ENCODE results near the gene MAGI2. TPM values are rescaled to one million over a fixed set of nuclear protein-coding genes. Genes with fewer than 3 reads are reported as not detected.

The MAGI2 gene
- total and polyA plus RNA-seq, 8 donors: 1.3 to 4.0 (median 2.0) TPM

GRCh38 chr7:78769481-78770101 is 683.9 kb downstream of the MAGI2 start:
- DNase-seq: no peak

GRCh38 chr7:78768859-78769258 is 684.6 kb downstream of the MAGI2 start:
- ATAC-seq: peak; percentile 27 to 64 (median 38)
- Histone ChIP-seq H3K36me3 (no peaks in the 10 kb centered on the region), H3K4me1 (peaks cover 0 to 4% (median 3%) of the 10 kb centered on the region in 3 donors), H3K27me3 (no peaks in the 10 kb centered on the region), H3K27ac (no peak overlapping the region), H3K9me3 (no peaks in the 10 kb centered on the region), H3K4me3 (peak overlapping the region in 2 of 4 donors; percentile 29)
- DNase-seq: no peak
- 15 to 36% methylated on average over 6 of the region's 6 CpGs for WGBS, 2 donors
- intact Hi-C loops (cut with DNase I): no loop called here
- FAIRE-seq: no peak
- TF ChIP-seq CTCF (IDR thresholded peaks at IDR 0.05): no peak

More at GRCh38 chr7:78769481-78770101, 683.9 kb downstream of the MAGI2 start:
- peak; percentile 12 to 33 (median 22) for ATAC-seq
- H3K27me3 ChIP-seq: no peaks in the 10 kb centered on the region
- intact Hi-C loops (cut with DNase I): no loop called here
- WGBS, 2 donors: 4 to 18% methylated on average over 12 of the region's 12 CpGs
- peaks cover 0 to 3% (median 0%) of the 10 kb centered on the region in 3 donors for H3K4me1 ChIP-seq
- no peaks in the 10 kb centered on the region for H3K9me3 ChIP-seq
- FAIRE-seq: no peak
- H3K36me3 ChIP-seq: no peaks in the 10 kb centered on the region
- peak overlapping the region in 2 of 4 donors; percentile 29 for H3K4me3 ChIP-seq
- no peak overlapping the region for H3K27ac ChIP-seq
- no peak for TF ChIP-seq CTCF (IDR thresholded peaks at IDR 0.05)

- FAIRE-seq (no peak), ATAC-seq (no peak), DNase-seq (no peak)
- Histone ChIP-seq H3K36me3 (no peaks in the 10 kb centered on the region), H3K27ac (no peak overlapping the region), H3K27me3 (no peaks in the 10 kb centered on the region), H3K9me3 (no peaks in the 10 kb centered on the region), H3K4me1 (peaks cover 2 to 22% (median 17%) of the 10 kb centered on the region in 3 donors), H3K4me3 (no peak overlapping the region)
- intact Hi-C loops (cut with DNase I): no loop called here
- no peak for TF ChIP-seq CTCF (IDR thresholded peaks at IDR 0.05)
- WGBS, 2 donors: 51 to 72% methylated on average over 4 of the region's 4 CpGs
These were observed 687.3 kb downstream of the MAGI2 start for GRCh38 chr7:78765943-78766729.

GRCh38 chr7:78764571-78764970 is 688.9 kb downstream of the MAGI2 start:
- no peak for DNase-seq
- H3K9me3 ChIP-seq: no peaks in the 10 kb centered on the region
- no peaks in the 10 kb centered on the region for H3K27me3 ChIP-seq
- no peak for ATAC-seq
- intact Hi-C loops (cut with DNase I): no loop called here
- no peak for TF ChIP-seq CTCF (IDR thresholded peaks at IDR 0.05)
- no peaks in the 10 kb centered on the region for H3K36me3 ChIP-seq
- no peak overlapping the region for H3K27ac ChIP-seq
- peaks cover 9 to 30% (median 14%) of the 10 kb centered on the region in 3 donors for H3K4me1 ChIP-seq
- H3K4me3 ChIP-seq: no peak overlapping the region
- no peak for FAIRE-seq
- 95 to 97% methylated on average over 3 of the region's 3 CpGs for WGBS, 2 donors

Data from pancreas (tissue), 10 donors.